HT1080 (cell line): Measurements from ENCODE around the gene RPS4Y2. TPM values are rescaled to one million over a fixed set of nuclear protein-coding genes. Genes with fewer than 3 reads are reported as not detected.

Experiments
- DNase-seq: peaks from one replicate; pipeline ENCODE4 v3.0.0-alpha.2; 2015; ENCODE audit warnings: low read depth
- polyA plus RNA-seq, 2 experiments: library from polyadenylated mRNA; depleted of rRNA; stranded (reverse); fragments of >200 nt; gene quantifications; 2 replicates each; pipeline ENCODE4 v1.2.3, GENCODE V29; 2015
- total RNA-seq: library from RNA; depleted of rRNA; stranded (reverse); fragments of >200 nt; shearing (Covaris generic); gene quantifications from 2 replicates; pipeline ENCODE4 v1.2.3, GENCODE V29; 2014; rRNA removed

Gene RPS4Y2
- not detected in 2 replicates for total RNA-seq
- polyA plus RNA-seq (2015; cell fraction: cytosol; rRNA removed): not detected in 2 replicates
- not detected in 2 replicates for polyA plus RNA-seq (2015; cell fraction: nucleus; rRNA removed)

DNA sequence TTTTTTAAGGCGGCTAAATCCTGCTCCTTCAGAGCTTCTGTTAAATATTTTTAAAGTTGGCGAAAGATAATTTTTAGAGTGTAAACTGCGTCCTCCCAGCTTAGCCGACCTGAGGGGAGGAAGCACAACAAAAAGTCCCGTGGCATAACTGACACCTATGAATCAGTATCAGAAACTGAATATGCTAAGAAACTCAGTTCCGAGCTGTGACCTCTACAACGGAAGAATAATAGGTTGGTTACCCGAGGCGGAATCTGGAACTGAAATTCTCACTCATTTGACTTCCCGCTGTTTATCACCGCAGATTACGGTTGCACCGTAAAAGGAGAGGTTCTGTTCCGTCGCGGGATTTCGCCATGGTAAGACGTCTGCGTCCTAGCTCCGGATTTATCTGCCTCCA is at the start of gene RPS4Y2:
Gene RPS4Y2, plus strand, starts transcription at position 301 of the 400 bp plus-strand sequence. Its CDS starts 56 bp downstream, at position 357.
- DNase-seq: no peak

- peak; percentile 81 for DNase-seq
These were observed 41.5 kb upstream of the RPS4Y2 start for GRCh38 chrY:20714391-20714790.

DNA sequence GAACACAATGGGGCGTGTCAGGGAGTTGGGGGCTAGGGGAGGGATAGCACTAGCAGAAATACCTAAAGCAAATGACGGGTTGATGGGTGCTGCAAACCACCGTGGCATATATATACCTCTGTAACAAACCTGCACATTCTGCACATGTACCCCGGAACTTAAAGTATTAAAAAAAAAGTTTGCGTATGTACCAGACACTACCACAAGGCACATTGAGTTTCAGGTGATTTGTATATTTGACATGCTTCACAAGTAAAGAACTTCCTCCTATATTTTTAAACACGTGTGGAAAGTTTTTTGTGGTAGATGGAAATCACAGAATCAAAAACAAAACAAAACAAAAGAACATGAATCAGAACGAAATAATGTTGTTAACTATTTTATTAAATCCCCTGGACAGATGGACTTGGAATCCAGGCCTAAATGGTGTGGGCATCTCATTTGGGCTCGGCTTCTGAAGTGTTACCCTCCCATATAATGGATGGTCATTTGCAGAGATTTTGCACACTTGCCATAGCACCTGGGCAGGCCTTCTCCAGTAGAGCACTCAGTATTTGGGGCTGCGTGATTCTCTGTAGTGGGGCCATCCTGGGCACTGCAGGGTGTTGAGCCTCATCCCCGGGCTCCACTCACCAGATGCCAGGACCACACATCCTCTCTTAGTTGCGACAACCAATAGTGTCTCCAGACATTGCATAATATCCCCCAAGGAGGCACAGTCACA is 29.6 kb upstream of the RPS4Y2 start:
- no peak for DNase-seq

- DNase-seq: no peak
These were observed 20.7 kb upstream of the RPS4Y2 start for GRCh38 chrY:20735200-20735599.

DNA sequence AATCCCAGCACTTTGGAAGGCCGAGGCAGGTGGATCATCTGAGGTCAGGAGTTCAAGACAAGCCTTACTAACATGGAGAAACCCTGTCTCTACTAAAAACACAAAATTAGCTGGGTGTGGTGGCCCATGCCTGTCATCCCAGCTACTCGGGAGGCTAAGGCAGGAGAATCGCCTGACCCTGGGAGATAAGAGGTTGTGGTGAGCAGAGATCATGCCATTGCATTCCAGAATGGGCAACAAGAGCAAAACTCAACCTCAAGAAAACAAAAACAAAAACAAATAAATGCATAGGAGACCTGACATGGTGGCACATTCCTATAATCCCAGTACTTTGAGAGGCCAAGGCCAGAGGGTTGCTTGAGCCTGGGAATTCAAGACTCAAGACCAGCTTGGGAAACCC is 16.1 kb upstream of the RPS4Y2 start:
- no peak for DNase-seq

- DNase-seq: peak; percentile 16
These were observed 15.3 kb upstream of the RPS4Y2 start for GRCh38 chrY:20740609-20741008.

- DNase-seq: peak; percentile 10
These were observed 10.8 kb upstream of the RPS4Y2 start for GRCh38 chrY:20745060-20745459.

- DNase-seq: no peak
These were observed 9.0 kb upstream of the RPS4Y2 start for GRCh38 chrY:20746919-20747318.

DNA sequence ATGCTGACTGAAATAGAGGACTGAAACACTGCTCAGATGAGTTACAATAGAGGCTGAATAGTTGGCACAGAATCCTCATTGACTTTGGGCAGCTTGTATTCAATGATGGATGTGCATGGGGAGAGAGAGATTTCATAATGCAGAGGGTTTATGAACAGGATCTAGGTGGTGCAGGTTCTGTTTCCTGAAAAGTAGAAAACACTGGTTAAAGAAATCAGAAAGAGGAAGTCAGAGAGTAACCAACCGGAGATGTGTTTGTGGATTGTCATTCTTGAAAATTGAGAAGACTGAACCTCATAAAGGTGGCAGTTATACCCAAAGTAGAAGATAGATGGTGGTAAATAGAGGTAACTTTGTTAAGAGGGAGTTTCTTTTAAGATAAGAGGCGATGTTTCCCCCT is 8.0 kb downstream of the RPS4Y2 start:
- DNase-seq: no peak

DNA sequence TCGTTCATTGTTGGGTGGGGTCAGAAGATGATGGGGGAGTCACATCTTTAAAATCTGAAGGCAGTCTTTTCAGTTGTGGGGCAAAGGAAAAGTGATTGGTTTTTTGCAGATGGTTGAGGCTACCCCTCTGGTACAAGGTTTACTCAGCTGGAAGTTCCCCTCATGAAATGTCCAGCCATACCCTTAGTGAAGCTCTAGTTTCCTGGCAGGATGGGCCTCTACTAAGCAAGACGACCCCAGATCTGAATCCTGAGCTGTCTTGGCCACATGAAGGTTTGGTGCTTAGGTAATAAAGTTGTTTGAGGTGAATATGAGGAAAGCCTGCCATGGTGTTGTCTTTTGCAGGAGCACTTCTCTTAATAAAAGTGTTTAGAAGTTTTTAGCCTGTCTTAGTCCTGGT is 9.2 kb downstream of the RPS4Y2 start:
- DNase-seq: no peak

GRCh38 chrY:20770755-20771154 is 14.8 kb downstream of the RPS4Y2 start:
- no peak for DNase-seq

DNA sequence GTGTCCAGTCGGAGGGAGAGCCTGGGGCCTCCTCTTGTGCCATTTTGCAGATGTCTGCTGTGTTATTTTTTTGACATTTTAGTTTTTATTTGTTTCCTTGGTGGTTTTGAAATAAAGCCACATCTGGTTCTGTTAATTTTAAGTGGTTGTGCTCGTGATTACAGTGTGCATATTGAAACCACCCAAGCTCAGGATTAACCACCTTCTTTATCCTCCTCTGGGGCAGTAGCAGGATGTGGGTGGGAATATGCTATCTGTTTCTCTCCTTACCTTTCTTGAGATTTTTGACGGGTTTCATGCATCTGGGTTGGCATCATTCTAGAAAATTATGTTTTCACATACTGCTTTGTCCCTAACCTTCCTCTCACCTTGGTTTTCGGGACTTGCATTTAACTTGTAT is 20.2 kb downstream of the RPS4Y2 start:
- no peak for DNase-seq

- no peak for DNase-seq
These were observed 24.3 kb downstream of the RPS4Y2 start for GRCh38 chrY:20780104-20780654.

- no peak for DNase-seq
These were observed 24.9 kb downstream of the RPS4Y2 start for GRCh38 chrY:20780776-20781175.

GRCh38 chrY:20781408-20781807 is 25.5 kb downstream of the RPS4Y2 start:
- no peak for DNase-seq

GRCh38 chrY:20784965-20785364 is 29.1 kb downstream of the RPS4Y2 start:
- DNase-seq: no peak

GRCh38 chrY:20787076-20787475 is 31.2 kb downstream of the RPS4Y2 start:
- DNase-seq: no peak

DNA sequence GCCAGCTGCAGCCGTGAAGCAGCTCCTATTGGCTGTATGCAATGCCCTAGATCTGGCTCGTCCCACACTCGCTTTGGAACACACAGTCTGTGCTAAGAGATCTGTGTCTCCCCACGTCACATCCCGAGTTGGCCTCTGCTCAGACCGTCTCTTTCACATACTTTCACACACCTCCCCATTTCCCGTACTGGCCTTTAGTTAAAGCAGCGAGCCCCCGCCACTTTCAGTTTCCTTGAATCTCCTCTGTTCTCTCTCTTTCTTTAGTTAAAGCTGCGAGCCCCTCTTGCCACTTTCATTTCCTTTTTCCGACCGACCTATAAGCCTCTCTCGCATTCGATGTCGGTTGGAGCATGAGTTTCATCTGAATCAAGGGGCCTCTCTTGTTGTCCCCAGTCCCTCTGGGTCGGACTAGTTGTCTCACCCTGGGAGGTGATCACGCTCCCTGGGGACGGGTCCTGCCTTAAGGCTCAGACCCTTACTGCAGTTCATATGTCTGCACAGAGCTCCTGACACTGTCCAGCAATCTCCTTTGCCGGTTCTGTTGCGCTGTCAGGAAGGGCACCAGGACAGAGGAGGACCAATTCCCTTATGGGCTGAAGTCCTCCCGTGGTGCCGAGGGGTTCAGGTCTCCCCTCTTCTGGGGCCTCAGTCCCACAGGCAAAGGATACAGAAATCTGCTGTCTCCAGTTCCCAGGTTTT is 42.6 kb downstream of the RPS4Y2 start:
- DNase-seq: no peak

DNA sequence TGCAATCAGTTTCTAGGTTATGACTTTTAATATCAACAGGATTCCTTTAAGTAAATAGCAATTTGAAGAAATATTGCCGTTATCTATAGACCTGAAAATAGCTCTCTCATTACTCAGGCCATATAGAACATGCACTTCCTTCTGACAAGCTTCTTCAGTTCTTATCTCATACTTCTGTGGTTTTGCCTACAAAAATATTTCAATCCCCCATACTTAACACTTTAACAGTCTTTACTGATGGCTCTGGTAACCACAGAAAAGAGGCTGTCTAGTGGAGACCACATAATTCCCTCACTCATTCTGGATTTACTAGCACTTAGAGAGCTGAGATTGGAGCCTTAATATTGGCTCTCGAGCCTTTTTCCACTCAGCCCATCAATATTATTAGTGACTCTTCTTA is 46.8 kb downstream of the RPS4Y2 start:
- no peak for DNase-seq

GRCh38 chrY:20806243-20806642 is 50.3 kb downstream of the RPS4Y2 start:
- DNase-seq: no peak

GRCh38 chrY:20813459-20813858 is 57.6 kb downstream of the RPS4Y2 start:
- no peak for DNase-seq

GRCh38 chrY:20814794-20815193 is 58.9 kb downstream of the RPS4Y2 start:
- no peak for DNase-seq
